ENCODE data around the gene DYDC2. TPM values are rescaled to one million over a fixed set of nuclear protein-coding genes. Genes with fewer than 3 reads are reported as not detected.
A peak's percentile ranks its signal among the peaks of the same experiment; 100 is the strongest.
"Not testable (repeated sequence)": the region's sequence is repeated elsewhere in the genome, so short reads cannot be mapped to it uniquely, and the experiment has no call there.

Gene DYDC2
- total RNA-seq, 1 experiment from 2014 or later = 0.24 TPM

DNA sequence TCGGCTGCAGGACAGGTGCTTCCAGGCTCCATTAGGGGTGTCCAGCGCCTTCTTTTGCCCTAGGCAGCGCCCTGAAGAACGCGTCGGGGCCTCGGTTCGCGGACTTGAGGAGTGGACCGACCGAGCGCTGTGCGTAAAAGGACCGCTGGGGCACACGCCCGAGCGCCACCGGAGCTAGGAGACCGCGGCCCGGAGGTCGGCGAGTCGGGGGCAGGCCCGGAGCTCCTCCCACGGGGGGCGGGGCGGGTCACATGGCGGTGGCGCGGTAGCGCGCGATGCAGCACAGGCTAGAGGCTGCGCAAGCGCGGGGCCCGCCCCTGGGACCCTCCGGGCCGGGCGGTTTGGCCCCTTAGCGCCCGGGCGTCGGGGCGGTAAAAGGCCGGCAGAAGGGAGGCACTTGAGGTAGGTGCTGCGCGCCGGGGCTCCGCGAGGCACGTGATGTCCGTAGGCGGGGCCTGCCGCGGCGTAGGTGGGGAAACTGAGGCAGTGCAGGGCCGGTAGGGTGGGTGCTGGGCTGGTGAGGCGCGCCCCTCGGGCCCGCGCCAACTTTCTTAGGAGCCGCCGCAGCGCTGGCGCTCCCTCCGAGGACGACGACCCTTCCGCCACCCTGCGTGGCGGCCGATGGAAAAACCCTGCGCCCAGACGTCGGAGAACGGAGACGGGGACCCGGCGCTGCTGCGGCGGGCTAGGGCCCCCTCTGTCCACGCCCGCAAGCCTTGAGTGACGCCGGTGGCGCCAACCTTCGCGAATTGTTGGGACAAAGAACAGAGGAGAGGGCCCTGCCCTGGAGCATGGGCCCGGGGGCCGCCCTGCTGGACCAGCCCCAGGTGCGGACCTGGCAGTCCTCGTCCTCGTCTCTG is 51.9 kb downstream of the DYDC2 start, which contains the start of gene PRXL2A:
Gene PRXL2A, plus strand, starts transcription at position 310 of the 860 bp plus-strand sequence. CDS start 11,917 bp downstream, outside the sequence.
- in situ Hi-C loops (cut with HindIII; ENCODE audit: low pct_unique_long_range_greater_than_20kb, low sequenced_read_pairs) = no loop called here

DNA sequence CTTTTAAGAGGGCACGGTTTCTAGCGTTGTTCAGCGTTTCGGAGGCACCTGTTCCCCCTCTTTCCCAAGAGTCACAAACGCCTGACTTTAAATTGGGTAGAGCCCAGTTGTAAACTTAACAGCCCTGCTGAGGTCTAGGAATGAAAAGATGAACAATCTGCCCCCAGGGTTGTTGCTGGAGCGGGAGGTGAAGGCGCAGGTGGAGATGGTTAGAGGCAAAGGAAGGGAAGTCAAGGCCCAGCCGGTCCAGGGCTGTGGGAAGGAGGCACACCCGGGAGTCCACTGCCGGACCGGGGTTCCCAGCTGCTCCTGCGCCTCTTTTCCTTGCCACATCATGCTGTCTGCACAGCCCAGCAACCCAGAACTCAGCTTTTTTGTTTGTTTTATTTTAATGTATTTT is 52.5 kb downstream of the DYDC2 start:
- in situ Hi-C loops (cut with HindIII; ENCODE audit: low pct_unique_long_range_greater_than_20kb, low sequenced_read_pairs) = no loop called here
- no peak for DNase-seq (ENCODE audit: low read depth, low spot score)

More for the DNA sequence above, 51.9 kb downstream of the DYDC2 start, which contains the start of gene PRXL2A:
- DNase-seq (ENCODE audit: low read depth, low spot score) = peak; percentile 66

DNA sequence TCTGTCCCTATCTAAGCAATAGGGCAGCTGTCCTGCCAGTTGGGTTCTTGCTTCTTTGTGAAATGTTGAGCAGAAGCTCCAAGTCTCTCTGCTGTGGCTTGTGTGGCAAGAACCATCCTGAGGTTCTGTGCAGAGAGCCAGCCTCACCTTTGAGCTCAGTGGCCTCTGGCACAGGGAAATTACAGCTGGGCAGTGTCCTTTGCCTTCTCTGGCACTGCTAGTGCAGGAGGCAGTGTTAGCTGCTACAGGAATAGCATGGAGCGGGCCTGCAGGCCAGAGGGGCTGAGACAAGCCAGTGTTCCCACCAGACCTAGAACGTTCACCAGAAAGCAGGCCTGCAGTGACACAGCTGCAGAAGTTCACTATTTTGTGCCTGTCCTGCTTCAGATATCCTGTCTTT is 53.5 kb downstream of the DYDC2 start:
- no peak for DNase-seq (ENCODE audit: low read depth, low spot score)
- in situ Hi-C loops (cut with HindIII; ENCODE audit: low pct_unique_long_range_greater_than_20kb, low sequenced_read_pairs) = no loop called here

DNA sequence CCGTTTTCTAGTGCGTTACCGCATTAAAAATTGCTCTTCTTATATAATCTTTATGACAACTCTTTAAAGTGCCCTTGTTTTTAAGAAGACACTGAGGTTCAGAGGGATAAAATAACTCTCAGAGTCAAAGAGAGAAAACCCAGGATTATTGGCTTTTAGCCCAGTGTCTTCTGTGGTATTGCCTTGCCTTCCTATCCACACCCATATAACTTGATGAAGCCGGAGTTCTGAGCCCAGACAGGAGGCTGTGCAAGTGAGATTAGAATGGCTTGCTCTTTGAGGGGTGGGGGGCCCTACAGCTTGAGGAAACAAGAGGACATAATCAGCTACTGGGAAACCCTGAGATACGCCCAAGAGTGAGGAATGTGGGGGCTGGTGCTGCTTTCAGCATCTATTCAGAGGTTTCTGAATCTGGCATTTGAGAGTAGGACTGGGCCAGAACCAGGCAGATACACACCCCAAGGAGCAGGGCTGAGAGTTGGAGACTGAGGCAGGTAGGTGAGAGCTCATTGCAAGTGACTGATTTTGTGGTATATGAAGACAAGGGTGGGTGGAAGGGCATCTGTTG is 54.1 kb downstream of the DYDC2 start:
- in situ Hi-C loops (cut with HindIII; ENCODE audit: low pct_unique_long_range_greater_than_20kb, low sequenced_read_pairs) = no loop called here
- no peak for DNase-seq (ENCODE audit: low read depth, low spot score)

DNA sequence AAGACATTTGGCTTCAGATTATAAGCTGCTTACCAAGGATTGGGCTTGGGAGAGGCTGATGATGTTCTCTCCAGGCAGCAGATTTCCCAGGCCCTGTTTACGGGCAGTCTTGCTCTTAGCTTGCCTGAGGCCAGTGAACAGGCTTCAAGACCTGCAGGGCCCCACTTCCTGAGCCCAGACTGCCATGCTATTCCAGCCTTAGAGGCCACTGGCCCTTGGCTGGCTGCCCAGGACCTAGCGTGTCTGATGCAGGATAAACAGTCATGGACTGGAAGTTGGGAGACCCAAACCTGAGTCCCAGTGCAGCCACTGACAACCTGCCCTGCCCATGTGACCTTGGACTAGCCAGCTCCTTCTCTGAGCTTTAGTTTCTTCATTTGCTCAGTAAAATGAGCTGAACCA is 54.7 kb downstream of the DYDC2 start:
- in situ Hi-C loops (cut with HindIII; ENCODE audit: low pct_unique_long_range_greater_than_20kb, low sequenced_read_pairs) = no loop called here
- no peak for DNase-seq (ENCODE audit: low read depth, low spot score)

DNA sequence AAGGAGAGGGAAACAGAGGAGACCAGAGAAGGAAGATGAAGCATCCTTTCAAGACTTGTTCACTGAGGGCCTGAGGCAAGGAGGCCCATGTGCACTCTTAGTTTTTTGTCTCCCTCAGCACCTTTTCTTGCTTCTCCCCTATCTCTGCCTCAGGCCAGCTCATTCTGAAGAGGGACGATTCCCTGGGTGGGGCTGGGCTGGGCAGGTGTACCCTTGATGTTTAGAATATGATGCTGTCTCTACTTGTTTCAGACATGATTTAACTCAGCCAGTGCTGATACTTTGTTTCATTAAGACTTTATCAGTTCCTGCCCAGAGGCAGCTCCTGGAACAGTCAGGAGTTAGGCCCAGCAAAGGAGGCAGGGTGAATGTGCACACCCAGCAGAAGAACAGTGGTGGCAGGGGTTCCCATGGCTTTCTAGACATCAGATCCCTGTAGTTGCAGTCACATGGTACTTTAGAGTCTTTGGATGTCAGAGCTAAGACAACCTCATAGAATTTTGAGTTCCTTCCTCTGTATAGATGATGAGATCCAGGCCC is 55.2 kb downstream of the DYDC2 start:
- in situ Hi-C loops (cut with HindIII; ENCODE audit: low pct_unique_long_range_greater_than_20kb, low sequenced_read_pairs) = no loop called here
- DNase-seq (ENCODE audit: low read depth, low spot score) = no peak

DNA sequence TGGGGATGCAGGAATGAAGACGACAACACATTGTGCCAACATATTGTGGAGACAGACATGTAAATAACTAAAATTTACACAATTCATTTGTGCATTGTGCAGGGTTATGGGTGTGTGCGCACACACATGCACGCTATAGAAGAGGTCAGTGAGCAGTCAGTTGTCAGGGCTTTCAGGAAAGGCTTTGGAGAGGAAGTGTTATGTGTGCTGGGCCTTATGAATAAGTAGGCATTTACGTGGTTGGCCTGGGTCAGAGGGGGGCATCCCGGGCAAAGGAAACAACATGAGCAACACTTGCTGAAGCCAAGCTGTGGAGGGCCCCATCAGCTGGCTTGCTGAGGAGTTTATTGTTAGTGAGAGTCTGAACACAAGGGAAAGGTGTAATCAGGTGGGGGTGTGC is 55.9 kb downstream of the DYDC2 start:
- in situ Hi-C loops (cut with HindIII; ENCODE audit: low pct_unique_long_range_greater_than_20kb, low sequenced_read_pairs) = no loop called here
- no peak for DNase-seq (ENCODE audit: low read depth, low spot score)

DNA sequence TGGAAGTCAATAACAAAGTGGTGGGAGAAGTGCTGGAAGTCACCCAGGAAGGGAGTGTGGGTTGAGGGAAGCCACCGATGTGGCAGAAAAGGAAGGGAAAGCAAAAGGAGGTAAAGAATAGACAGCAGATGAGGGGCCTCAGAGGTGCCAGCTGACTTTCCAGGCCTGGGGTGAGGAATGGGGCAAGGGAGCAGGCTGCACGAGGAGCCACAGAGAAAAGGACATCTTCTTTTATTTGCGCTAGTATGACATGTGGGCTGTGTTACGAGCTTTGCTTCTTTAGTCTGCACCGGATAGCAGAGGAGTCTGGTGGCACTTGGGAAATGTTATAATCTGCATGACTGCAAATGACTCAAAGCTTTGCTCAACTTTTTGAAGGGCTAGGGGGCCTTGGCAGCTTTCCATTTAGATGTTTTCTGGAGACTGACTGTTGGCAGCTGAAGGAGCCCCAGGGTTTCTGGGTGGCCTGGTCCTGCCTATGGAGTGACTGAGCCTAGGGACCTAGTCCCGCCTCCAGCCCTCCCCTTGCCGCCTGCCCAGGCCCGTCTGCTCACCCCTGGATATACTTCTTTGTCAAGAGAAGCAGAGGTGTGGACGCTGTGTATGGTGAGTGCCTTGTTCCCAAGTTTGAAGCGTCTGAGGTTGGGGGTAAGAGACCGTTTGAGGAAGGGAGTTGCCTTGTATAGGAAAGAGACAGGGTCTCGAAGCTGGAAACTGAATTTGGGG is 56.9 kb downstream of the DYDC2 start:
- no peak for DNase-seq (ENCODE audit: low read depth, low spot score)

DNA sequence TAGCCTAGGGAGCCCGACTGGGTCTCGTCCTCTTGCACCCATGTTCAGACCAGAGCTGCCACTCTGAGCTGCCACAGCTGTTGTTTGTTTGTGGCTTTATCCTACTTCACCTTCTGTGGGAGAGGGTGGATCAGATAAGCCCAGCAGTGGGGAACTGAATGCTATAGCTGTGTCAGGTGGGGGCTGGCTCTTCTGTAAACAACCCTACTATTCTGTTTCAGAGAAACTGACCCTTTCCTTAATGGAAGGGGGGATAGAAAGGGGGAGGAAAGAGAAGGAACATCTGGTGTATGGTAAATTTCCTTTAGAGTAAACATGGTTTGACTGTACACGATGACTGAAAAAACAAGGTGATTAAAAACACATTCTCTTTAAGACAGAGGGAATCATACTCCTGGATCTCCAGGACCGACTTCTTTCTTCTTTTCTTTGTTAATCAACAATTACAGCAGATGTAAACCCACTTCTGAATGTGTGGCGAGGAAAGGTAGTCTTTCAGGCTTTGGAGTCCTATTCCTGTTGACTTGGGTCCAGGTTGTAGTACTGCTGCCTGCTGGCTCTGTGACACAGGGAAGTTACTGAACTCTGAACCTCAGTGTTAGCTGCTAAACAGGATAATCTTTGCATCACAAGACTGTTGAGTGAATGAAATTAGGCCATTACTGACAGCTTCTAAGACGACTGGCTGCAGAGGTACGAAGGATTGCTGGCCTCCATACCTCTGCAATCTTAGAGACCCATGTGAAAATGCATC is 57.7 kb downstream of the DYDC2 start:
- no peak for DNase-seq (ENCODE audit: low read depth, low spot score)
- in situ Hi-C loops (cut with HindIII; ENCODE audit: low pct_unique_long_range_greater_than_20kb, low sequenced_read_pairs) = no loop called here

More for the DNA sequence above, 56.9 kb downstream of the DYDC2 start:
- in situ Hi-C loops (cut with HindIII; ENCODE audit: low pct_unique_long_range_greater_than_20kb, low sequenced_read_pairs) = no loop called here

DNA sequence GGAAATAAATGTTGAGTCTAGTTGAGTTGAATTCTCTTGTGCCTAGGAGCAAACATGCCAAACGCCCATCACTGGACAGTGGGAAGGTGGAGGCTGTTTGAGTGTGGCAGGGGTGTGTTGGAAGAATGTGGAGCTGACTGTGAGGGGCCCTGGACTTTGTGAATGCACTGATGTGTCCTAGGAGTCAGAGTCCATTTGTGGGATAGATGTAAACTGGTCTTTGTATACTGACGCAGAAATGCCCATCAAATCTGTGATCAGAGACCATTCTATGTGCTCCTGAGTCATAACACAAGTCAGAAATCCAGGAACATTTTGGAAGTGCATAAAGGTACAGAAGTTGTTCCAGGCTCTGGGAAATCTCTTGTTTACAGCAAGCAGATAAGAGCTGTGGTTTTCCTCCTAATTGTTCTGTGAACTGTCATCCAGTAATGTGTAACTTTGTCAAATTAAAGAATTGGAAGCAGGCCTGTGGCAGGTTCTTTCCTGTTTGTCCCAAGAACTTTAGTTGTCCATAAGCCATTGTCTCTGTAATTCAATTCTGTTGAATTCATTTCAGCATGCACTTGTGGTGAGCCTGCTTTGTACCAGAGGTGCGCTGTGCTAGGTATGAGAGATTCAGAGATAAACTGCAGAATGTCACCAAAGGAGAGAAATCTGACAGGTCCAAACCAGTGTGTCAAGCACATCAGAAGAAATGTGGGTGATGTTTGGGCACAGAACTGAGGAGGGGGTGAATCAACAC is 59.3 kb downstream of the DYDC2 start:
- no peak for DNase-seq (ENCODE audit: low read depth, low spot score)
- in situ Hi-C loops (cut with HindIII; ENCODE audit: low pct_unique_long_range_greater_than_20kb, low sequenced_read_pairs) = no loop called here

DNA sequence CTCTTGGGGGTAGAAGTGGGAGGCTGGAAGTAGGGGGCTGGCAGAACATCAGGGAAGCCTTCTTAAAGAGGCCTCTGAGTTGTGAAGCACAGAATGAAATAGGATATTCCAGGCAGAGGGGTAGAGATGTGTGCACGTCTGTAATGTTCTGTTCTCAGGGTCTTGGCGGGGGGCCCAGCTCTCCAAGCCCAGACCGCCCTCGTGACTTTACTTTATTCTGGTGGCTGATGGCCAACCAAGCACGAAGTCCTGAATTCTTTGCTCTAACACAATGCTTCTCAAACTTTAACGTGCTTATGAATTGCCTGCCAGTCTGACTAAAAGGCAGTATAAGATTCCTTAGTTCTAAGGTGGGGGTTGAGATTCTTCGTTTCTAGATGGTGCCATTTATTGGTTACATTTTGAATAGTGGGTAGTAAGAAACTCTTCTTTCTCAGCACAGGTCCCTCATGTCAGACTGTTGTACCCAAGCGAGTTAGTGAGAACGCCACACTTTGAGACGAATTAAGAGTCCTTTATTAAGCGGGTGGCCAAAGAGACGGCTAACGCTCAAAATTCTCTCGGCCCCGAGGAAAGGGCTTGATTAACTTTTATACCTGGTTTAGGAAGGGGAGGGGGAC is 60.0 kb downstream of the DYDC2 start:
- in situ Hi-C loops (cut with HindIII; ENCODE audit: low pct_unique_long_range_greater_than_20kb, low sequenced_read_pairs) = no loop called here
- no peak for DNase-seq (ENCODE audit: low read depth, low spot score)

DNA sequence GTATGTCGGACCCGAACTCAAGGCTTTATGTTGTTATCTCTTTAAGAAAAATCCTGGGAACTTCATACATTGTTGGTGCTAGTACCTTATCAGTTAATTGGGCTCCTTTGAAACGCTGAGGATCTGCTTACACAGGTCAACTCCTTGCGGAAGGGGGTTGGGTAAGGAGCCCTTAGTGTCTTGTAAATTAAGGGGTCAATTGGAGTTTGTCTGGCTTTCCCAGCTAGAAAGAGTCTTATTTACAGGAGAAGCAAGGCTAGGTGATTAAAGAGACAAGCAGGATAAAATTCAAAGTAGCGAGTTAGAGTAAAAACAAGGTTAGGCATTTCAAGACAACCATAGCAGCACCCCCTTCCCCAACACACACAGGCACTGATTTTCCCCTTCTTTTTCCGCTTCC is 60.7 kb downstream of the DYDC2 start:
- DNase-seq (ENCODE audit: low read depth, low spot score); in situ Hi-C loops (cut with HindIII; ENCODE audit: low pct_unique_long_range_greater_than_20kb, low sequenced_read_pairs): not testable (repeated sequence)

Other genes with a start within 250 kb of the DYDC2 start
- not detected in 2 replicates for gene PLAC9, start 224.1 kb upstream of the DYDC2 start, total RNA-seq (2014; rRNA removed; shearing (Covaris generic))
- gene ANXA11, start 151.2 kb upstream of the DYDC2 start, total RNA-seq (2014; rRNA removed; shearing (Covaris generic)) = 64.2 and 66.3 TPM in 2 replicates
- 63.7 and 63.8 TPM in 2 replicates for gene MAT1A, start 67.1 kb upstream of the DYDC2 start, total RNA-seq (2014; rRNA removed; shearing (Covaris generic))
- not detected in 2 replicates for gene DYDC1, start within 50 bp of the DYDC2 start, total RNA-seq (2014; rRNA removed; shearing (Covaris generic))
- 113 and 122 TPM in 2 replicates for gene PRXL2A, start 51.8 kb downstream of the DYDC2 start, total RNA-seq (2014; rRNA removed; shearing (Covaris generic))
- gene TSPAN14, start 97.5 kb downstream of the DYDC2 start, total RNA-seq (2014; rRNA removed; shearing (Covaris generic)) = 43.7 and 52.1 TPM in 2 replicates
- gene SH2D4B, start 181.1 kb downstream of the DYDC2 start, total RNA-seq (2014; rRNA removed; shearing (Covaris generic)) = 0.11 and 0.13 TPM in 2 replicates